Stimulated activated effector memory CD8-positive, alpha-beta T cell treated with anti-CD3 and anti-CD28 coated beads, Interleukin-12 subunit alpha, Interleukin-12 subunit beta, amount 100 ng/mL, for 72 hours (primary cell): ENCODE data around the gene GABRA1.

Source experiments
- ATAC-seq: fragments of 150-1000 bp; cut with Tn5 transposase; 2 replicates; pipeline ENCODE4 v1.10.0; 2021
- DNase-seq, 2 donors: peaks; one replicate each; pipeline ENCODE4 v3.0.0; 2021 to 2022; ENCODE audit warnings: low spot score in 2 of 2
- H3K27ac Mint-ChIP-seq: one replicate; pipeline ENCODE4 v1.8.0; 2022; ENCODE audit warnings: mild to moderate bottlenecking, mixed read lengths
- H3K36me3 Mint-ChIP-seq: one replicate; pipeline ENCODE4 v1.8.0; 2022; ENCODE audit warnings: mild to moderate bottlenecking, mixed read lengths
- H3K4me1 Mint-ChIP-seq: one replicate; pipeline ENCODE4 v1.8.0; 2022; ENCODE audit warnings: mixed read lengths
- H3K4me3 Mint-ChIP-seq: one replicate; pipeline ENCODE4 v1.8.0; 2022; ENCODE audit warnings: mild to moderate bottlenecking, mixed read lengths
- H3K9me3 Mint-ChIP-seq: one replicate; pipeline ENCODE4 v1.8.0; 2022; ENCODE audit warnings: mixed read lengths

Gene GABRA1

GRCh38 chr5:161924270-161924669 lies 76.3 kb downstream of the GABRA1 start:
- H3K27ac Mint-ChIP-seq = no peak overlapping the region
- DNase-seq (no peak), ATAC-seq (no peak)
- H3K36me3 Mint-ChIP-seq = no peaks in the 10 kb centered on the region
- H3K9me3 Mint-ChIP-seq = peaks cover 13% of the 10 kb centered on the region
- H3K4me1 Mint-ChIP-seq = no peaks in the 10 kb centered on the region
- no peak overlapping the region for H3K4me3 Mint-ChIP-seq

GRCh38 chr5:161925960-161926359 lies 78.0 kb downstream of the GABRA1 start:
- H3K4me1 Mint-ChIP-seq = no peaks in the 10 kb centered on the region
- no peak overlapping the region for H3K4me3 Mint-ChIP-seq
- DNase-seq (no peak), ATAC-seq (no peak)
- H3K9me3 Mint-ChIP-seq = peaks cover 10% of the 10 kb centered on the region
- no peaks in the 10 kb centered on the region for H3K36me3 Mint-ChIP-seq
- H3K27ac Mint-ChIP-seq = no peak overlapping the region

GRCh38 chr5:161934486-161934885 lies 86.6 kb downstream of the GABRA1 start:
- Mint-ChIP-seq H3K4me1 (no peaks in the 10 kb centered on the region), H3K4me3 (no peak overlapping the region), H3K9me3 (peaks cover 8% of the 10 kb centered on the region), H3K27ac (no peak overlapping the region), H3K36me3 (no peaks in the 10 kb centered on the region)
- no peak for DNase-seq
- ATAC-seq = no peak

DNA sequence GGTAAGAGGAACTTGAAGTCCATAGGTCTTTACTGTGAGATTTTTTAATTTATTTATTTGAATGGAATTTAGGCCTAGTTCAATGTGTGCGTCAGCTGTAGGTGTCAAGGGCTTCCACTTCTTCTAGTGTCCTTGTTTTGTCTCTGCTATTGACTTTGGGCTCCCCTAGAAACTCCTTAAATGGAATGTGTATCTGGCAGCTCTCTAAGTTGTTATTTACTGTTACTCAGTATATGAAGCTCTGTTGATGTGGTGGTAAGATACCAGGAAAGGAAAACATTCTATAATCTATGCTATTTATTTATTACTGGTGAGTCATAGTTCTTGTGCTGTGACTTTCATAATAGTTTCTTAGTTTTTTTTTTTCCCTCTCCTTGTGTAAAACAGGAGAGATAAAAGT lies 97.1 kb downstream of the GABRA1 start:
- no peak overlapping the region for H3K4me3 Mint-ChIP-seq
- ATAC-seq (no peak), DNase-seq (no peak)
- peaks cover 27% of the 10 kb centered on the region for H3K9me3 Mint-ChIP-seq
- H3K27ac Mint-ChIP-seq = no peak overlapping the region
- no peaks in the 10 kb centered on the region for H3K4me1 Mint-ChIP-seq
- H3K36me3 Mint-ChIP-seq = no peaks in the 10 kb centered on the region

GRCh38 chr5:161946911-161947310 lies 99.0 kb downstream of the GABRA1 start:
- no peak overlapping the region for H3K27ac Mint-ChIP-seq
- no peak for DNase-seq

More at GRCh38 chr5:161946911-161947310, 99.0 kb downstream of the GABRA1 start:
- no peaks in the 10 kb centered on the region for H3K4me1 Mint-ChIP-seq
- H3K4me3 Mint-ChIP-seq = no peak overlapping the region
- H3K9me3 Mint-ChIP-seq = peaks cover 18% of the 10 kb centered on the region
- no peak for ATAC-seq
- H3K36me3 Mint-ChIP-seq = no peaks in the 10 kb centered on the region
